Measurements from ENCODE around the gene POGK.
"Not testable (repeated sequence)": the region's sequence is repeated elsewhere in the genome, so short reads cannot be mapped to it uniquely, and the experiment has no call there.

POGK gene

GRCh38 chr1:166874464-166874863, 35.2 kb downstream of the POGK start:
- DNase-seq (ENCODE audit: low read depth) = no peak
- no peak overlapping the region for H3K4me3 ChIP-seq (ENCODE audit: low read length)
- no peak for TF ChIP-seq CTCF (conservative IDR thresholded peaks at IDR 0.05; ENCODE audit: low read length)

GRCh38 chr1:166875302-166875733, 36.0 kb downstream of the POGK start:
- TF ChIP-seq CTCF (conservative IDR thresholded peaks at IDR 0.05; ENCODE audit: low read length) = no peak
- no peak for DNase-seq (ENCODE audit: low read depth)

GRCh38 chr1:166875734-166876539, 36.7 kb downstream of the POGK start, which contains the start of gene TADA1:
Gene TADA1 (minus strand): TSS chr1:166876264. CDS start chr1:166876233, 31 bp downstream.
- no peak for TF ChIP-seq CTCF (conservative IDR thresholded peaks at IDR 0.05; ENCODE audit: low read length)
- DNase-seq (ENCODE audit: low read depth) = peak; percentile 98
- H3K4me3 ChIP-seq (ENCODE audit: low read length) = peak within 1 kb of the TSS; percentile 80

More at GRCh38 chr1:166875302-166875733, 36.0 kb downstream of the POGK start:
- H3K4me3 ChIP-seq (ENCODE audit: low read length) = peak overlapping the region; percentile 80

GRCh38 chr1:166876540-166876838, 37.2 kb downstream of the POGK start:
- TF ChIP-seq CTCF (conservative IDR thresholded peaks at IDR 0.05; ENCODE audit: low read length) = peak; percentile 26; the same call in 1 of the 2 replicates
- DNase-seq (ENCODE audit: low read depth) = no peak
- peak overlapping the region; percentile 80 for H3K4me3 ChIP-seq (ENCODE audit: low read length)

GRCh38 chr1:166878173-166878917, 39.1 kb downstream of the POGK start:
- DNase-seq (ENCODE audit: low read depth); H3K4me3 ChIP-seq (ENCODE audit: low read length): not testable (repeated sequence)

- DNase-seq (ENCODE audit: low read depth) = no peak
- H3K4me3 ChIP-seq (ENCODE audit: low read length) = no peak overlapping the region
- no peak for TF ChIP-seq CTCF (conservative IDR thresholded peaks at IDR 0.05; ENCODE audit: low read length)
Measured at GRCh38 chr1:166882893-166883292, 43.6 kb downstream of the POGK start.

- peak; percentile 59 for TF ChIP-seq CTCF (conservative IDR thresholded peaks at IDR 0.05; ENCODE audit: low read length)
- no peak overlapping the region for H3K4me3 ChIP-seq (ENCODE audit: low read length)
- DNase-seq (ENCODE audit: low read depth) = peak; percentile 28
Measured at GRCh38 chr1:166884040-166884642, 44.9 kb downstream of the POGK start.
